Cardiac fibroblast (primary cell): ENCODE results near the gene CNKSR2.
"Not testable (repeated sequence)": the region's sequence is repeated elsewhere in the genome, so short reads cannot be mapped to it uniquely, and the experiment has no call there.

Experiments used
- DNase-seq, 2 donors: peaks; one replicate each; pipeline versions ENCODE4 v3.0.0 to v3.0.0-alpha.2; 2010; ENCODE audit warnings: low read depth in 2 of 2
- H3K4me3 ChIP-seq, 2 donors: replicated peaks in 1 of 2; 1 replicate in 1 of 2; 2 replicates in 1 of 2; pipeline ENCODE4 v1.5.1; 2011; ENCODE audit warnings: low read depth in 2 of 2, low read length in 2 of 2, mild to moderate bottlenecking in 2 of 2, moderate library complexity in 1 of 2
- TF ChIP-seq, protein P1 (sequence below): IDR thresholded peaks from one replicate; pipeline ENCODE4 v1.5.1; 2011; ENCODE audit warnings: low read depth, mild to moderate bottlenecking, low read length, inconsistent platforms

CNKSR2 gene

GRCh38 chrX:21509912-21510311 is 135.7 kb downstream of the CNKSR2 start:
- no peak overlapping the region for H3K4me3 ChIP-seq
- TF ChIP-seq, protein P1, sequence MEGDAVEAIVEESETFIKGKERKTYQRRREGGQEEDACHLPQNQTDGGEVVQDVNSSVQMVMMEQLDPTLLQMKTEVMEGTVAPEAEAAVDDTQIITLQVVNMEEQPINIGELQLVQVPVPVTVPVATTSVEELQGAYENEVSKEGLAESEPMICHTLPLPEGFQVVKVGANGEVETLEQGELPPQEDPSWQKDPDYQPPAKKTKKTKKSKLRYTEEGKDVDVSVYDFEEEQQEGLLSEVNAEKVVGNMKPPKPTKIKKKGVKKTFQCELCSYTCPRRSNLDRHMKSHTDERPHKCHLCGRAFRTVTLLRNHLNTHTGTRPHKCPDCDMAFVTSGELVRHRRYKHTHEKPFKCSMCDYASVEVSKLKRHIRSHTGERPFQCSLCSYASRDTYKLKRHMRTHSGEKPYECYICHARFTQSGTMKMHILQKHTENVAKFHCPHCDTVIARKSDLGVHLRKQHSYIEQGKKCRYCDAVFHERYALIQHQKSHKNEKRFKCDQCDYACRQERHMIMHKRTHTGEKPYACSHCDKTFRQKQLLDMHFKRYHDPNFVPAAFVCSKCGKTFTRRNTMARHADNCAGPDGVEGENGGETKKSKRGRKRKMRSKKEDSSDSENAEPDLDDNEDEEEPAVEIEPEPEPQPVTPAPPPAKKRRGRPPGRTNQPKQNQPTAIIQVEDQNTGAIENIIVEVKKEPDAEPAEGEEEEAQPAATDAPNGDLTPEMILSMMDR, result no peak
- DNase-seq, result peak in 1 of 2 donors; percentile 50

DNA sequence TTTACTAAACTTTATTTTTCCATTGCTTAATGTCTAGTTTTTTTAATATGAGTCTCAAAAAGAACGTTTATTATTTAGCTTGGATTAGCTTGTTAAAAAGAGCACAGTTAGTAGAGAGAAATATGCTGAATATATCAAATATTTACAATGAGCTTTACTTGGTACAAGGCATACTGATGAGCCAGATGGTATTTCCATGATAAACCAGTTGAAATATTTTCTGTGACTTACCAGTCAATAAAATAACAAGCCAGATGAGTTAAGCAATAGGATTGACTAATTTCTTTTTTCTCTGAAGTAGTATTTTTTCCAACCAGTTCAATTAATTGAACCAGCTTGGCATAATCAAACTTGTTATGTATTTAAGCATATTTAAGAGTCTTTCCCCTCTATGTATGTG is 149.8 kb downstream of the CNKSR2 start:
- TF ChIP-seq, protein P1, result no peak
- no peak overlapping the region for H3K4me3 ChIP-seq
- peak in 1 of 2 donors; percentile 45 for DNase-seq

GRCh38 chrX:21528076-21528475 is 153.9 kb downstream of the CNKSR2 start:
- TF ChIP-seq, protein P1, result no peak
- DNase-seq, result peak in 1 of 2 donors; percentile 35
- H3K4me3 ChIP-seq, result no peak overlapping the region

DNA sequence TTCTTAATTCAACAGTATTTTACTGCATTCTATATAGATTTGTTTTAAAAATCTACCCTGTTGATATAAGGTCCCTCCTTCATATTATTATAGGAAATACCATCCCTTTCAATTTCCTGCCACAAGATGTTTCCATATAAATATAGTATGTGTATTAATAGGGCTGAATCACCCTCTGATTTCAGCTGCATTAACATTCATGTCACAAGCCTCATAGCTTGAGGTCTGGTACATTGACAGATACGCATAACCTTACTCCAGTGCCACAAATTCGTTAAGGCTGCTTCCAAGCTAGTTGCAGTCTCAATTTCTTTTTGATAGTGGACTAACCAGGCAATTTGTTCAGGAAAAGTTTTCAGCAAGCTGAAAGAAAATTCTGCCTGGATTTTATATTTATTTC is 155.6 kb downstream of the CNKSR2 start:
- H3K4me3 ChIP-seq, result no peak overlapping the region
- TF ChIP-seq, protein P1, result no peak
- DNase-seq, result peak in 1 of 2 donors; percentile 49

- H3K4me3 ChIP-seq, DNase-seq: not testable (repeated sequence)
Measured at GRCh38 chrX:21544642-21545041, 170.4 kb downstream of the CNKSR2 start.

- DNase-seq, result no peak
- TF ChIP-seq, protein P1, result no peak
- H3K4me3 ChIP-seq, result no peak overlapping the region
Measured at GRCh38 chrX:21559417-21559816, 185.2 kb downstream of the CNKSR2 start.

- TF ChIP-seq, protein P1, result no peak
- no peak overlapping the region for H3K4me3 ChIP-seq
- DNase-seq, result no peak
Measured at GRCh38 chrX:21565025-21565424, 190.8 kb downstream of the CNKSR2 start.

DNA sequence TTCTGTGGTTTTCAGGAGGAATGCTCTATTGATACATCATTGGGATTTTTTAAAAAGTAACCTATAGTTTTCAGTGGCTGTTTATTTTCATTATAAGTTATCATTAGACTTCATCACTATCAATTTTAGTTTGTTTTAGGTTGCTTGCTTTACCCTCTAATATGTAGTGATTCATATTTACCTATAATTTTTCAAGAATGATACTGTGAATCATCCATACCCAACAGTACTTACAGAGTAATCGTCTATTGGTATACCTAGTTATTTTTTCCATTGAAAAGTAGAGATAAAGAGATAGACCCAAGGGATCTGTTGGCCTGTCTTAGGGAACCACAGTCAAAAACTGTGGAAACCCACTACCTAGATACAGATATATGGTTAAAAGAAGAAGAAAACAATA is 200.6 kb downstream of the CNKSR2 start:
- TF ChIP-seq, protein P1, result no peak
- no peak overlapping the region for H3K4me3 ChIP-seq
- DNase-seq, result no peak
